Panc1 (cell line): Measurements from ENCODE around the gene GIPC3.

ENCODE experiments used
- CTCF ChIP-seq: fragments of 450-650 bp; IDR thresholded peaks from 2 replicates; pipeline ENCODE4 v1.5.1; 2017; ENCODE audit warnings: mild to moderate bottlenecking
- POLR2AphosphoS5 ChIP-seq: IDR thresholded peaks from 2 replicates; pipeline ENCODE4 v1.6.1; 2012; ENCODE audit warnings: mild to moderate bottlenecking, low read depth, low read length, moderate library complexity
- SIN3A ChIP-seq: IDR thresholded peaks from 2 replicates; pipeline ENCODE4 v1.6.1; 2012; ENCODE audit warnings: low read depth, mild to moderate bottlenecking, low read length, moderate library complexity, borderline replicate concordance; ENCODE audit not compliant: insufficient read depth
- TCF7L2 ChIP-seq: IDR thresholded peaks from 2 replicates; pipeline ENCODE4 v1.6.1; 2011; ENCODE audit warnings: mild to moderate bottlenecking, low read depth, low read length, inconsistent platforms
- TF ChIP-seq, protein P1 (sequence below), 2 experiments: IDR thresholded peaks; 2 replicates each; pipeline ENCODE4 v1.6.1; 2011 to 2012; ENCODE audit warnings: low read depth in 2 of 2, control low read depth in 1 of 2, low read length in 1 of 2, mild to moderate bottlenecking in 1 of 2, moderate library complexity in 1 of 2; ENCODE audit not compliant: insufficient read depth in 1 of 2

DNA sequence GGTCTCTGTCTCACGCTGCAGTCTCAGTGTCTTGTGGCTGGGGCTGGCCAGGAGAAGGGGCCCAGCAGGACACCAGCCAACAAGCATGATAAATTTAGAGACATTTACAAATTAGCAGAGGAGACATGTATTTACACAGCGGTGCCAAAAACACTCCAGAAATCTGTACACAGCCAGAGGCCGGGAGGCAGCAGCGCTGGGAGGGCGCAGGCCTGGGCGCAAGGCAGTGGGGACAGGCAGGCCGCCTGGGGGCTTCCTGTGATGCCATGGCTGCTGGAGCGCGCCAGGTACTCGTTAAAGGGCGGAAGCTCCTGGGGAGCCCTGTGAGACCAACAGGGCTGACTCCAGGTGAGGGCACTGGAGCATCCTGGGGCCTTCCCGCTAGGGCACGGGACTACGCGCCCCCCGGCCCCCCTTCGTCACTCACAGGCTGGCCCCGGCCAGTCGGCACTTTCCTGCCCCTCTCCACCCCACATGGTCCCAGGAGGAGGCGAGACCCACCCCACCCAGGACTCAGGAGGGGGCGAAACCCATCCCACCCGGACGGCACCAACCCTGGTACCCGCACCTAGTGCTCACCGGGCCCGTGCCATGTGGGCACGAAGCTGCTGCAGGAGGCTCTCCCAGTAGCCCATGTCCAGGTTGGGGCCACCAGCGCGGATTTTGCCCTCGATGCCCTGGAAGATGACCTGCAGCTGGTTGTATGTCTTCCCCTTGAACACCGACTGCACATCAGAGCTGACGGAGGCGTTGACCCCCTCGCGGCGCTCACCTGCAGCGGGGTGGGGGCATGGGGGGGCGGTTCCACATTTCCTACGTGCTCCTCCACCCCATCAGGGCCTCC, 28.8 kb downstream of the GIPC3 start:
- TF ChIP-seq CTCF (no peak), POLR2AphosphoS5 (no peak), TCF7L2 (no peak), SIN3A (no peak)
- TF ChIP-seq, protein P1, sequence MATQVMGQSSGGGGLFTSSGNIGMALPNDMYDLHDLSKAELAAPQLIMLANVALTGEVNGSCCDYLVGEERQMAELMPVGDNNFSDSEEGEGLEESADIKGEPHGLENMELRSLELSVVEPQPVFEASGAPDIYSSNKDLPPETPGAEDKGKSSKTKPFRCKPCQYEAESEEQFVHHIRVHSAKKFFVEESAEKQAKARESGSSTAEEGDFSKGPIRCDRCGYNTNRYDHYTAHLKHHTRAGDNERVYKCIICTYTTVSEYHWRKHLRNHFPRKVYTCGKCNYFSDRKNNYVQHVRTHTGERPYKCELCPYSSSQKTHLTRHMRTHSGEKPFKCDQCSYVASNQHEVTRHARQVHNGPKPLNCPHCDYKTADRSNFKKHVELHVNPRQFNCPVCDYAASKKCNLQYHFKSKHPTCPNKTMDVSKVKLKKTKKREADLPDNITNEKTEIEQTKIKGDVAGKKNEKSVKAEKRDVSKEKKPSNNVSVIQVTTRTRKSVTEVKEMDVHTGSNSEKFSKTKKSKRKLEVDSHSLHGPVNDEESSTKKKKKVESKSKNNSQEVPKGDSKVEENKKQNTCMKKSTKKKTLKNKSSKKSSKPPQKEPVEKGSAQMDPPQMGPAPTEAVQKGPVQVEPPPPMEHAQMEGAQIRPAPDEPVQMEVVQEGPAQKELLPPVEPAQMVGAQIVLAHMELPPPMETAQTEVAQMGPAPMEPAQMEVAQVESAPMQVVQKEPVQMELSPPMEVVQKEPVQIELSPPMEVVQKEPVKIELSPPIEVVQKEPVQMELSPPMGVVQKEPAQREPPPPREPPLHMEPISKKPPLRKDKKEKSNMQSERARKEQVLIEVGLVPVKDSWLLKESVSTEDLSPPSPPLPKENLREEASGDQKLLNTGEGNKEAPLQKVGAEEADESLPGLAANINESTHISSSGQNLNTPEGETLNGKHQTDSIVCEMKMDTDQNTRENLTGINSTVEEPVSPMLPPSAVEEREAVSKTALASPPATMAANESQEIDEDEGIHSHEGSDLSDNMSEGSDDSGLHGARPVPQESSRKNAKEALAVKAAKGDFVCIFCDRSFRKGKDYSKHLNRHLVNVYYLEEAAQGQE (IDR thresholded peaks at IDR 0.05; ENCODE audit: insufficient read depth in 1 of 2, low read depth in 2 of 2, low read length in 1 of 2) = no peak
